HG03520 (cell line): ENCODE results near the gene ANKRD30B.
"Not testable (repeated sequence)": the region's sequence is repeated elsewhere in the genome, so short reads cannot be mapped to it uniquely, and the experiment has no call there.

Source experiments
- ATAC-seq: cut with Tn5 transposase; IDR thresholded peaks from one replicate; pipeline ENCODE4 v1.9.1; 2021; ENCODE audit warnings: mild to moderate bottlenecking, moderate library complexity; ENCODE audit not compliant: unreplicated experiment

Gene ANKRD30B

GRCh38 chr18:14747513-14748474, at the start of gene ANKRD30B:
Gene ANKRD30B, plus strand, starts transcription at chr18:14748172. Its CDS starts 248 bp downstream, at chr18:14748420.
- no peak for ATAC-seq

- not testable (repeated sequence) for ATAC-seq
Measured at GRCh38 chr18:14701286-14702040, 46.5 kb upstream of the ANKRD30B start.

- not testable (repeated sequence) for ATAC-seq
Measured at GRCh38 chr18:14709761-14710160, 38.2 kb upstream of the ANKRD30B start.

- ATAC-seq: not testable (repeated sequence)
Measured at GRCh38 chr18:14721569-14721968, 26.4 kb upstream of the ANKRD30B start.

- ATAC-seq: not testable (repeated sequence)
Measured at GRCh38 chr18:14739056-14739455, 8.9 kb upstream of the ANKRD30B start.

GRCh38 chr18:14746897-14747296, 1.1 kb upstream of the ANKRD30B start:
- ATAC-seq: no peak

GRCh38 chr18:14748496-14748895, 524 bp downstream of the ANKRD30B start:
- ATAC-seq: no peak

- ATAC-seq: not testable (repeated sequence)
Measured at GRCh38 chr18:14763566-14763965, 15.6 kb downstream of the ANKRD30B start.

GRCh38 chr18:14767474-14767873, 19.5 kb downstream of the ANKRD30B start:
- ATAC-seq: no peak

GRCh38 chr18:14768241-14768640, 20.3 kb downstream of the ANKRD30B start:
- no peak for ATAC-seq

- ATAC-seq: no peak
Measured at GRCh38 chr18:14769381-14769780, 21.4 kb downstream of the ANKRD30B start.

GRCh38 chr18:14776801-14777200, 28.8 kb downstream of the ANKRD30B start:
- no peak for ATAC-seq

- no peak for ATAC-seq
Measured at GRCh38 chr18:14781671-14782070, 33.7 kb downstream of the ANKRD30B start.

GRCh38 chr18:14784133-14784532, 36.2 kb downstream of the ANKRD30B start:
- ATAC-seq: no peak

- ATAC-seq: not testable (repeated sequence)
Measured at GRCh38 chr18:14796876-14797275, 48.9 kb downstream of the ANKRD30B start.

GRCh38 chr18:14797969-14798764, 50.2 kb downstream of the ANKRD30B start:
- ATAC-seq: not testable (repeated sequence)

GRCh38 chr18:14811081-14811480, 63.1 kb downstream of the ANKRD30B start:
- ATAC-seq: not testable (repeated sequence)

- not testable (repeated sequence) for ATAC-seq
Measured at GRCh38 chr18:14826972-14827632, 79.1 kb downstream of the ANKRD30B start.

- not testable (repeated sequence) for ATAC-seq
Measured at GRCh38 chr18:14841607-14842006, 93.6 kb downstream of the ANKRD30B start.

GRCh38 chr18:14851533-14851932, 103.6 kb downstream of the ANKRD30B start:
- not testable (repeated sequence) for ATAC-seq
